K562 (cell line): Measurements from ENCODE around the gene AKAP13. TPM values are rescaled to one million over a fixed set of nuclear protein-coding genes. Genes with fewer than 3 reads are reported as not detected.

Experiments
- ATAC-seq: fragments of 200-7000 bp; cut with Tn5 transposase; 3 replicates; pipeline ENCODE4 v1.9.1; 2020; ENCODE audit warnings: moderate library complexity
- BruUV-seq: library from RNA; stranded (reverse); fragments of 400-500 nt; replicated peaks from 2 replicates; lab custom pipeline; 2021; lab: Mats Ljungman, UMichigan
- CTCF ChIA-PET: fragments of 300-600 bp; formaldehyde crosslinking; extraction: SDS; loops from one replicate; lab custom pipeline; 2021; ENCODE audit warnings: low intra/inter-chr PET ratio; lab: Yijun Ruan, JAX
- POLR2A ChIA-PET: fragments of 300-600, 350-650 bp; sonication (Branson Sonifier 250); formaldehyde crosslinking; extraction: SDS; loops from one replicate; lab custom pipeline; 2021; ENCODE audit warnings: antibody characterized with exemption, inconsistent platforms; lab: Yijun Ruan, JAX
- DNase-seq, 4 experiments: peaks; one replicate each; pipeline versions ENCODE4 v3.0.0 to v3.0.0-alpha.2; 2011 to 2018; ENCODE audit warnings: low spot score in 3 of 4, mixed read lengths in 3 of 4; ENCODE audit errors: extremely low read depth in 1 of 4
- FAIRE-seq: peaks from 2 replicates; lab custom pipeline; 2011; peaks lifted over from hg19 to GRCh38; lab: Jason Lieb, UNC
- H2AFZ ChIP-seq: 2 replicates; pipeline ENCODE4 v1.6.0; 2011; ENCODE audit warnings: low read depth, low read length, control low read depth, inconsistent platforms
- H3K27ac ChIP-seq: fragments of 200-600 bp; 3 replicates; pipeline ENCODE4 v1.8.0; 2011; ENCODE audit warnings: low read depth, mild to moderate bottlenecking, control low read depth, inconsistent platforms, low read length, moderate library complexity, mixed read lengths; ENCODE audit errors: extremely low read depth
- H3K27me3 ChIP-seq, 2 experiments: fragments of 300-600 bp in 1 of 2; 2 replicates in 1 of 2; 3 replicates in 1 of 2; pipeline versions ENCODE4 v1.6.0 to v1.8.0; 2011; ENCODE audit warnings: inconsistent platforms in 2 of 2, low read length in 2 of 2, mild to moderate bottlenecking in 1 of 2, mixed read lengths in 1 of 2, moderate library complexity in 1 of 2; ENCODE audit not compliant: control insufficient read depth in 2 of 2, insufficient read depth in 2 of 2
- H3K36me3 ChIP-seq: fragments of 300-600 bp; 3 replicates; pipeline ENCODE4 v1.8.0; 2011; ENCODE audit warnings: mild to moderate bottlenecking, low read length, inconsistent platforms; ENCODE audit not compliant: control insufficient read depth, insufficient read depth
- H3K4me1 ChIP-seq, 2 experiments: fragments of 200-600 bp in 1 of 2; replicated peaks in 1 of 2; 2 replicates in 1 of 2; 3 replicates in 1 of 2; pipeline versions ENCODE4 v1.5.1 to v1.8.0; 2011; ENCODE audit warnings: inconsistent platforms in 2 of 2, low read length in 2 of 2, mild to moderate bottlenecking in 1 of 2, mixed read lengths in 1 of 2, moderate library complexity in 1 of 2; ENCODE audit not compliant: control insufficient read depth in 2 of 2, insufficient read depth in 2 of 2
- H3K4me2 ChIP-seq: 2 replicates; pipeline ENCODE4 v1.6.1; 2011; ENCODE audit warnings: low read length, control low read depth, inconsistent platforms, mixed read lengths; ENCODE audit not compliant: insufficient read depth
- H3K4me3 ChIP-seq: fragments of 200-600 bp; sonication (generic), shearing (Covaris generic); 2 replicates; pipeline ENCODE4 v1.5.1; 2016; ENCODE audit warnings: control low read depth, inconsistent platforms
- H3K79me2 ChIP-seq: fragments of 200-600 bp; 3 replicates; pipeline ENCODE4 v1.8.0; 2011; ENCODE audit warnings: low read length, inconsistent platforms; ENCODE audit not compliant: control insufficient read depth, insufficient read depth
- H3K9ac ChIP-seq, 2 experiments: 2 replicates each; pipeline versions ENCODE4 v1.6.0 to v1.6.1; 2011; ENCODE audit warnings: low read depth in 2 of 2, low read length in 2 of 2, control low read depth in 1 of 2, inconsistent platforms in 1 of 2, mild to moderate bottlenecking in 1 of 2, mixed read lengths in 1 of 2; ENCODE audit not compliant: insufficient read depth in 1 of 2
- H3K9me1 ChIP-seq: one replicate; pipeline ENCODE4 v1.6.0; 2011; ENCODE audit warnings: inconsistent platforms, mild to moderate bottlenecking, low read length, moderate library complexity; ENCODE audit not compliant: control insufficient read depth, insufficient read depth
- H3K9me3 ChIP-seq: replicated peaks from 2 replicates; pipeline ENCODE4 v1.5.1; 2011; ENCODE audit warnings: low read depth, low read length, inconsistent platforms; ENCODE audit not compliant: control insufficient read depth, insufficient read depth
- H4K20me1 ChIP-seq: replicated peaks from 2 replicates; pipeline ENCODE4 v1.6.1; 2011; ENCODE audit warnings: low read length, inconsistent platforms, mixed read lengths; ENCODE audit not compliant: control insufficient read depth, insufficient read depth
- MTA1 ChIP-seq: fragments of 450-650 bp; IDR thresholded peaks from 2 replicates; pipeline ENCODE4 v1.6.1; 2017; ENCODE audit warnings: borderline replicate concordance
- PHF21A ChIP-seq: fragments of 450-650 bp; IDR thresholded peaks from 2 replicates; pipeline ENCODE4 v1.6.1; 2017; ENCODE audit warnings: low read depth, borderline replicate concordance
- SREBF1 ChIP-seq: fragments of 150-350 bp; IDR thresholded peaks from 2 replicates; pipeline ENCODE4 v1.6.1; 2014; ENCODE audit warnings: antibody characterized with exemption, low read depth, low read length, borderline replicate concordance
- ZNF134 ChIP-seq: fragments of 250-450 bp; sonication (Bioruptor Pico); conservative IDR thresholded peaks from 2 replicates; pipeline ENCODE4 v1.4.0; 2020
- ZNF717 ChIP-seq: fragments of 250-450 bp; sonication (Bioruptor Pico); IDR thresholded peaks from 2 replicates; pipeline ENCODE4 v1.5.0; 2021
- WGBS: fragments of 100-300 bp; shearing (Covaris generic); methylation state at CpG from one replicate; pipeline ENCODE4 v1.1.6; 2016; ENCODE audit warnings: low coverage, mixed read lengths; ENCODE audit not compliant: insufficient coverage; ENCODE audit errors: missing lambda C conversion rate; 5-methylcytosine and 5-hydroxymethylcytosine counted together
- in situ Hi-C: fragments of 300-500 bp; cut with MboI; formaldehyde crosslinking; loops from 4 replicates; pipeline ENCODE4 v1.15.0; 2018; ENCODE audit warnings: inconsistent platforms, mixed read lengths
- intact Hi-C: fragments of 100-400 bp; cut with micrococcal nuclease; formaldehyde crosslinking; loops from 2 replicates; pipeline ENCODE4 v1.14.2; 2022
- polyA plus RNA-seq, 8 experiments: library from polyadenylated mRNA; depleted of rRNA in 4 of 8; stranded (reverse) in 5 of 8; unstranded in 3 of 8; fragments of >200 nt; fragmentation: Nextera tagmentation in 2 of 8; fragmentation: Illumina TruSeq in 1 of 8; extraction: Ambion mirVana in 2 of 8; extraction: Trizol in 1 of 8; gene quantifications; 2 replicates each; pipeline versions ENCODE4 v1.2.1 to v1.2.3, GENCODE V29; 2011 to 2014; ENCODE audit warnings: inconsistent platforms in 1 of 8, missing spikeins in 1 of 8
- total RNA-seq, 7 experiments: library from RNA; depleted of rRNA in 6 of 7; stranded (reverse); fragments of >200 nt in 6 of 7; fragmentation: Illumina TruSeq in 2 of 7; extraction: Trizol in 2 of 7; gene quantifications; 2 replicates each; pipeline versions ENCODE4 v1.2.1 to v1.2.3, GENCODE V29; 2011 to 2021; ENCODE audit warnings: low replicate concordance in 1 of 7
- TF ChIP-seq, protein P1 (sequence below): fragments of 250-450 bp; sonication (Bioruptor Pico); IDR thresholded peaks from 2 replicates; pipeline ENCODE4 v1.4.0; 2020
- TF ChIP-seq, protein P2 (sequence below): fragments of 250-450 bp; sonication (Bioruptor Pico); IDR thresholded peaks from 2 replicates; pipeline ENCODE4 v1.5.1; 2021; ENCODE audit warnings: mild to moderate bottlenecking

AKAP13 gene
- total and polyA plus RNA-seq, 9 of the 15 experiments (the other 6 are each of a cell fraction or from before 2014, with no cell fraction given): 0.03 to 1.7 (median 0.42) TPM

DNA sequence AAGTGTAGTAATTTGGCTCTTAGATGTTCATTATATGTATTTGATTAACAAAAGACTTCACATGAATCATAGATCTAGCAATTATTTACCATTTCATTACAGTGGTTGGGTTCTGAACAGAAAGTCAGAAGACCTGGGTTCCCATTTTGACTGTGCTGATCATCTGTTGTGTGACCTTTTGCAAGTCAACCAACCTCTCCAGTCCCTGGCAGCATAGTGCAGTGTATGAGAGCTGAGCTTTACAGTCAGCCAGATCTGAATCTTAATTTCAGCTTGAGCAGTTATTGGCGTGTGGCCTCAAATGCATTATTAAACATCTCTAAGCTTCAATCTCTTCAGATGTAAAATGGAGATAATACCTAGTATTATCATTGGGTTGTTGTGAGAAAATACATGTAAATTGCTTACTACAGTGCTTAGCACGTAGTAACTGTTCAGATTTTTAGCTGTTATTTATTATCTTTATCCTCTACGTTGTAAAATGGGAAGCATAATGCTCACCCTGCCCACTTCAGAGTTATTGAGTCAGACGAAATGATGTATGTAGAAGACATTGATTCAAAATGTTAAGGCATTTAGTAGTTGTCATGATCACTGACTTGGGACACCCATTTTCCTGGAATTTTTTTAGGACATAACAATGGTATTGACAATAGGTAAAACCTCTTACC, 310.3 kb downstream of the AKAP13 start:
- H3K36me3 ChIP-seq: no peaks in the 10 kb centered on the region

More for the DNA sequence above, 310.3 kb downstream of the AKAP13 start:
- Histone ChIP-seq H4K20me1 (no peaks in the 10 kb centered on the region), H3K79me2 (no peaks in the 10 kb centered on the region), H3K27me3 (no peaks in the 10 kb centered on the region; a peak in 1 of 5 replicates), H3K4me1 (no peaks in the 10 kb centered on the region), H3K4me3 (no peak overlapping the region), H3K27ac (no peak overlapping the region), H3K9me1 (no peaks in the 10 kb centered on the region), H3K9me3 (no peaks in the 10 kb centered on the region), H3K9ac (no peak overlapping the region), H3K4me2 (no peak overlapping the region), H2AFZ (no peak overlapping the region)
- intact Hi-C loops: no loop called here
- in situ Hi-C loops: no loop called here
- no peak for TF ChIP-seq PHF21A
- TF ChIP-seq SREBF1: no peak
- TF ChIP-seq MTA1: no peak
- TF ChIP-seq, protein P1, sequence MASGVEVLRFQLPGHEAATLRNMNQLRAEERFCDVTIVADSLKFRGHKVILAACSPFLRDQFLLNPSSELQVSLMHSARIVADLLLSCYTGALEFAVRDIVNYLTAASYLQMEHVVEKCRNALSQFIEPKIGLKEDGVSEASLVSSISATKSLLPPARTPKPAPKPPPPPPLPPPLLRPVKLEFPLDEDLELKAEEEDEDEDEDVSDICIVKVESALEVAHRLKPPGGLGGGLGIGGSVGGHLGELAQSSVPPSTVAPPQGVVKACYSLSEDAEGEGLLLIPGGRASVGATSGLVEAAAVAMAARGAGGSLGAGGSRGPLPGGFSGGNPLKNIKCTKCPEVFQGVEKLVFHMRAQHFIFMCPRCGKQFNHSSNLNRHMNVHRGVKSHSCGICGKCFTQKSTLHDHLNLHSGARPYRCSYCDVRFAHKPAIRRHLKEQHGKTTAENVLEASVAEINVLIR: no peak
- no peak for TF ChIP-seq ZNF717 (CRISPR knock-in tag)
- TF ChIP-seq, protein P2, sequence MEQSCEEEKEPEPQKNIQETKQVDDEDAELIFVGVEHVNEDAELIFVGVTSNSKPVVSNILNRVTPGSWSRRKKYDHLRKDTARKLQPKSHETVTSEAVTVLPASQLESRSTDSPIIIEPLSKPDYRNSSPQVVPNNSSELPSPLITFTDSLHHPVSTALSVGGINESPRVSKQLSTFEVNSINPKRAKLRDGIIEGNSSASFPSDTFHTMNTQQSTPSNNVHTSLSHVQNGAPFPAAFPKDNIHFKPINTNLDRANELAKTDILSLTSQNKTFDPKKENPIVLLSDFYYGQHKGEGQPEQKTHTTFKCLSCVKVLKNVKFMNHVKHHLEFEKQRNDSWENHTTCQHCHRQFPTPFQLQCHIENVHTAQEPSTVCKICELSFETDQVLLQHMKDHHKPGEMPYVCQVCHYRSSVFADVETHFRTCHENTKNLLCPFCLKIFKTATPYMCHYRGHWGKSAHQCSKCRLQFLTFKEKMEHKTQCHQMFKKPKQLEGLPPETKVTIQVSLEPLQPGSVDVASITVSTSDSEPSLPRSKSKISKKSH (CRISPR knock-in tag): no peak
- TF ChIP-seq ZNF134 (CRISPR knock-in tag): no peak
- no peak for FAIRE-seq
- ChIA-PET CTCF (no interaction called here), POLR2A (interaction anchor here (1.1 kb wide), 1 partner anchor 16 kb away, joined by 3 read pairs; no protein-coding TSS in a partner anchor)
- no TSS peak for BruUV-seq
- ATAC-seq: no peak
- no peak for DNase-seq
- WGBS: 0% methylated on average over 4 of the region's 4 CpGs
